Measurements from ENCODE around the gene VPS4B. TPM values are rescaled to one million over a fixed set of nuclear protein-coding genes. Genes with fewer than 3 reads are reported as not detected.

Gene VPS4B
- total RNA-seq, 1 experiment from 2014 or later: 60.2 TPM

DNA sequence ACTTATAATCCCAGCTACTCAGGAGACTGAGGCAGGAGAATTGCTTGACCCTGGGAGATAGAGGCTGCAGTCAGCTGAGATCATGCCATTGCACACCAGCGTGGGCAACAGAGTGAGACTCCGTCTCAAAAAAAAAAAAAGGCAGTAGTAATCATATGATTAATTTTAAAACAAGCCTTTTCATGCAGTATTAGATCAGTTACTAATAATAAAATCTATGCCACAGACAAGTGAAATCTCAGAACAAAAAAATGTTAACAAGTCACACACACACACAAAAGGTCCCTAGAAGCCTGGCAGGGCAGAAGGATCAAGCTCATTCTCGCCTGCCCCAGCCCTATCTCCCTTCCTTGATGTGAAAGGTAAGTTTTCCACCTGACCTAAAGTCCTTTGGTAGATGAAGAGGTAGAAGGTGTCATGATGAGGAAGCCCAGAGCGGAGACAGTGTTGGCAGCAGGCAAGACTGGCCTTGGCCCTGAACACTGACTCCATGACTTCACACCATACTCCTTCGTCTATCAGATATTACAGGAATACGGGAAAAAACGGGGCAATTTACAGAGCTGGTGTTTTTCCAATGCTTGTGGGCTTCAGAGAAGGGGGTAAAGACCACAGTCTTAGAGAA, 65.9 kb downstream of the VPS4B start:
- TF ChIP-seq, protein P1, sequence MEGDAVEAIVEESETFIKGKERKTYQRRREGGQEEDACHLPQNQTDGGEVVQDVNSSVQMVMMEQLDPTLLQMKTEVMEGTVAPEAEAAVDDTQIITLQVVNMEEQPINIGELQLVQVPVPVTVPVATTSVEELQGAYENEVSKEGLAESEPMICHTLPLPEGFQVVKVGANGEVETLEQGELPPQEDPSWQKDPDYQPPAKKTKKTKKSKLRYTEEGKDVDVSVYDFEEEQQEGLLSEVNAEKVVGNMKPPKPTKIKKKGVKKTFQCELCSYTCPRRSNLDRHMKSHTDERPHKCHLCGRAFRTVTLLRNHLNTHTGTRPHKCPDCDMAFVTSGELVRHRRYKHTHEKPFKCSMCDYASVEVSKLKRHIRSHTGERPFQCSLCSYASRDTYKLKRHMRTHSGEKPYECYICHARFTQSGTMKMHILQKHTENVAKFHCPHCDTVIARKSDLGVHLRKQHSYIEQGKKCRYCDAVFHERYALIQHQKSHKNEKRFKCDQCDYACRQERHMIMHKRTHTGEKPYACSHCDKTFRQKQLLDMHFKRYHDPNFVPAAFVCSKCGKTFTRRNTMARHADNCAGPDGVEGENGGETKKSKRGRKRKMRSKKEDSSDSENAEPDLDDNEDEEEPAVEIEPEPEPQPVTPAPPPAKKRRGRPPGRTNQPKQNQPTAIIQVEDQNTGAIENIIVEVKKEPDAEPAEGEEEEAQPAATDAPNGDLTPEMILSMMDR (conservative IDR thresholded peaks at IDR 0.05): no peak
- no CpG with 5 or more reads among the region's 7 CpGs for WGBS (ENCODE audit: extremely low coverage, insufficient read length, low lambda C conversion rate)
- H3K27ac Mint-ChIP-seq: peak overlapping the region in 1 of 3 experiments; percentile 5; a peak in 2 of 7 replicates

More for the DNA sequence above, 65.9 kb downstream of the VPS4B start:
- Histone ChIP-seq H2AFZ (ENCODE audit: low read length) (no peak overlapping the region), H2BK20ac (ENCODE audit: low read depth, low read length, poor library complexity, severe bottlenecking) (no peak overlapping the region), H2BK12ac (ENCODE audit: insufficient read length, low read depth, low read length) (no peak overlapping the region), H4K8ac (replicated peaks; ENCODE audit: insufficient read length, low read depth, low read length) (no peak overlapping the region), H2BK5ac (ENCODE audit: insufficient read length, low read length) (no peak overlapping the region), H3K27ac (ENCODE audit: insufficient read length, low read depth, low read length) (no peak overlapping the region), H3K9ac (ENCODE audit: extremely low read depth, insufficient read length, low read length) (no peak overlapping the region), H4K91ac (ENCODE audit: insufficient read length, low read depth, low read length) (no peak overlapping the region), H3K4me2 (ENCODE audit: insufficient read depth, insufficient read length, low read length) (no peak overlapping the region), H3K9me3 (ENCODE audit: control insufficient read depth, low read depth, low read length) (no peaks in the 10 kb centered on the region), H2BK15ac (ENCODE audit: low read depth, low read length) (no peak overlapping the region), H3K79me2 (ENCODE audit: insufficient read depth, low read length) (no peaks in the 10 kb centered on the region), H2AK5ac (ENCODE audit: insufficient read length, low read length) (no peak overlapping the region), H3K4me1 (ENCODE audit: insufficient read depth, low read length) (no peaks in the 10 kb centered on the region), H3K27me3 (ENCODE audit: insufficient read depth, low read length) (no peaks in the 10 kb centered on the region), H4K20me1 (ENCODE audit: control insufficient read depth, insufficient read depth, insufficient read length) (no peaks in the 10 kb centered on the region), H3K23ac (ENCODE audit: insufficient read length, low read depth, low read length) (no peak overlapping the region), H3K4ac (ENCODE audit: low read depth, low read length) (no peak overlapping the region), H2BK120ac (ENCODE audit: low read depth, low read length, poor library complexity, severe bottlenecking) (no peak overlapping the region), H3K79me1 (ENCODE audit: insufficient read depth, low read depth, low read length, poor library complexity, severe bottlenecking) (no peaks in the 10 kb centered on the region), H4K5ac (ENCODE audit: insufficient read length, low read depth, low read length) (no peak overlapping the region), H3K18ac (ENCODE audit: insufficient read length, low read depth, low read length) (no peak overlapping the region), H3T11ph (ENCODE audit: low read length) (no peak overlapping the region), H3K23me2 (ENCODE audit: insufficient read length, low read depth, low read length, poor library complexity, severe bottlenecking) (no peaks in the 10 kb centered on the region), H3K14ac (ENCODE audit: insufficient read depth, low read length) (no peak overlapping the region), H3K56ac (ENCODE audit: insufficient read length, low read depth, low read length) (no peak overlapping the region)
- Mint-ChIP-seq H3K4me3 (no peak overlapping the region), H3K27me3 (ENCODE audit: low read depth) (no peaks in the 10 kb centered on the region), H3K9me3 (no peaks in the 10 kb centered on the region), H3K4me1 (no peaks in the 10 kb centered on the region), H3K36me3 (ENCODE audit: insufficient read depth in 1 of 3, low read depth in 3 of 3) (peaks cover 20 to 73% (median 52%) of the 10 kb centered on the region in 3 experiments; a peak in 6 of 7 replicates)
- no peak for DNase-seq

Data from H9 (cell line).